Measurements from ENCODE around the gene ACER2. TPM values are rescaled to one million over a fixed set of nuclear protein-coding genes. Genes with fewer than 3 reads are reported as not detected.

ACER2 gene
- total and polyA plus RNA-seq, 2 of the 8 experiments (the other 6 are each of a cell fraction or from before 2014, with no cell fraction given) = 7.4 to 8.8 TPM

DNA sequence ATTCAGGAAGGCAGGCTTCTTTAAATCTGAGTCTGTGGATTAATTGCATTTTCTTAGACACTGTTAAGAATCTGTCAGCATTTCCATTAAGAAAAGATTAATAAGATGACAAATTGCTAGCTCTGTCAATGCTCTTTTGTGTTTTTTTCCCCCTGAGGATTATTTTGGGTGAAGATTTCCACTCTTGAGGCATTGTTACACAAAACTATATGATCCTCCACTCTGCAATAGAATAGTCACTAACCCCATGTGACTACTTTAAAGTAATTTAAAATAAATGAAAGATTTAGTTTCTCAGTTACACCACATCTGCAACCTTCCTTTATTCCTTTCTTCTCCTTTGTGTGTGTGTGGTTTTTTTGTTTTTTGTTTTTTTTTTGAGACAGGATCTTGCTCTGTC is 82.0 kb downstream of the ACER2 start (continued):
- no peak for TF ChIP-seq EZH2 (IDR thresholded peaks at IDR 0.05; ENCODE audit: low read depth, low read length, severe bottlenecking)
- no peak for TF ChIP-seq CHD1 (IDR thresholded peaks at IDR 0.05; ENCODE audit: low read depth, low read length)
- TF ChIP-seq POU5F1 (IDR thresholded peaks at IDR 0.05; ENCODE audit: low read depth, low read length) = no peak
- TF ChIP-seq CHD7 (IDR thresholded peaks at IDR 0.05; ENCODE audit: insufficient replicate concordance, low read length) = no peak
- TF ChIP-seq SAP30 (IDR thresholded peaks at IDR 0.05; ENCODE audit: insufficient read depth, insufficient replicate concordance, low read length) = no peak

Measured in H1 (cell line).